Measurements from ENCODE around the gene GFRAL. TPM values are rescaled to one million over a fixed set of nuclear protein-coding genes. Genes with fewer than 3 reads are reported as not detected.

GFRAL gene
- total RNA-seq, 1 donor = not detected

Other genes starting within 250 kb of the GFRAL start
- not detected for gene HCRTR2, start 153.0 kb upstream of the GFRAL start, total RNA-seq